ENCODE data around the gene PPP4C.

The PPP4C gene

GRCh38 chr16:30060346-30060745, 15.4 kb upstream of the PPP4C start:
- DNase-seq: no peak

DNA sequence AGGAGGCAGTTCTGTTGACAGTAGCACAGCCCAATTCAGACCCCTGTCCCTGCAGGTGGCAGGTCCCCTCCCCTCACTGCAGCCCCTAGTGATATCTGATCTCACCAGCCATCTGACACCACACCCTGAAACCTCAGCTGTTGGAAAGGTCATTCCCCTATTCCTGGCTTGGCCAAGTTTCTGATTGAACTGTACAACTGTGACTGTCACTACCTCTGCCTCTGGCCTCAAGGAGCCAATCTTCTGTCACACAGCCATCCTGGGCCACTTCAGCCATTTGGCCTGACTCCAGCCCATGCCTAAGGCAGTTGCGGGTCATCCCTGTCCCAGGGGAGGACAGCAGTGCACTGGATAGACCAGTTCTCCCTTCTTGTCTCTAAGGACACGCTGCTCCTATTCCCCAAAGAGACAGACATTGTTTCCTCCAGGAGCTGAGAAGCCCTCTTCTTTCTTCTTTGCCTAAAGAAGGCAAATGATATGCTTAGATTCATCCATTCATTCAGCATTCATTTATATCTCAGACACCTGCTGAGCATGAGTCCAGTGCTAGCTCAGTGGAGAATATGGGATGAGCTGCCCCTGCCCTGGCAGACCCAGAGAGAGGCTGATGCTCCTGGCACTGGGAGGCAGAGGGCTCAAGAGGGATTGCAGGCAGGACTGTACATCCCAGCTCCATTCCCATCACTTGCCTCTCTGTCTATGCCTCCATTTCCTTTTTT, 14.8 kb upstream of the PPP4C start:
- no peak for DNase-seq

GRCh38 chr16:30063278-30063892, 12.4 kb upstream of the PPP4C start:
- DNase-seq: no peak

DNA sequence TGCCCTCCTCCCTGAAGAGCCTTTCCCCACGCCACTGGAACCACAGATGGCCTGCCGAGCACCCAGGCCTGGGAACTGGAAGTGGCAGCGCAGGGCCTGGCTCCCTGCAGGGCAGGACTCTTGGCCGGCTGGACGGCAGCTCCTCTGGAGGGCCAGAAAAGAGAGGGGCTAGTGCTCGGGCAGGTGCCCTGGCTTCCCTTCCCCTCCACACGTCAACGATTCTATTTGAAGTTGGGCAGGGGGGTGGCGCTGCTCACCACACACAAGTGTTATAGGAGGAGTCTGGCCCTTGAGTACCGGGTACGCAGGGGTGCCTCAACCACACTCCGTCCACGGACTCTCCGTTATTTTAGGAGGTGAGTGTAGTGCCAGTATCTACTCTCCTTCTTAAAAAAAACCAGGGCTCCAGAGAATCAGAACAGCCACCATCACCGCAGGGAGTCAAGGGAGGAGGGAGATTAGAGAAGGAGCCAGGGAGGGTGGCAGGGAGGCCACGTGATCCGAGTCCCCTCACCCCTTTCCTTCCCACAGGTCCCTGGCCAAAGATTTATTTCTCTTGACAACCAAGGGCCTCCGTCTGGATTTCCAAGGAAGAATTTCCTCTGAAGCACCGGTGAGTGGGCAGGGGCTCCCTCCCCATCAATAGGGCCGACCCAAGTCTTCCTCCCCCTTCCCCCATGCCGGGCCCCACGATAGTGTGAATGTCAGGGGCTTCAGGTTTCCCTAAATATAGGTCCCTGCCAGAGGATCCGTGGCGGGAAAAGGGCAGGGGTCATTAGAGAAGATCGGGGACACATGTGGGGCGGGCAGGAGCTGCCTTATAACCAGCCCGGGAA, 11.7 kb upstream of the PPP4C start:
- DNase-seq: peak in 3 of 4 experiments; percentile 33 to 61 (median 46)

- DNase-seq: no peak
Measured at GRCh38 chr16:30064729-30065101, 11.1 kb upstream of the PPP4C start.

GRCh38 chr16:30065102-30065942, 10.5 kb upstream of the PPP4C start, which contains the start of gene ALDOA:
TSS of gene ALDOA (plus strand) at chr16:30065760. CDS start at chr16:30066898, 1,138 bp downstream.
- peak; percentile 82 to 92 (median 86) for DNase-seq

GRCh38 chr16:30065943-30066760, 9.6 kb upstream of the PPP4C start:
- DNase-seq: no peak

GRCh38 chr16:30066761-30067583, 8.8 kb upstream of the PPP4C start:
- no peak for DNase-seq

GRCh38 chr16:30067584-30067916, 8.2 kb upstream of the PPP4C start:
- DNase-seq: no peak

- no peak for DNase-seq
Measured at GRCh38 chr16:30068333-30068732, 7.5 kb upstream of the PPP4C start.

DNA sequence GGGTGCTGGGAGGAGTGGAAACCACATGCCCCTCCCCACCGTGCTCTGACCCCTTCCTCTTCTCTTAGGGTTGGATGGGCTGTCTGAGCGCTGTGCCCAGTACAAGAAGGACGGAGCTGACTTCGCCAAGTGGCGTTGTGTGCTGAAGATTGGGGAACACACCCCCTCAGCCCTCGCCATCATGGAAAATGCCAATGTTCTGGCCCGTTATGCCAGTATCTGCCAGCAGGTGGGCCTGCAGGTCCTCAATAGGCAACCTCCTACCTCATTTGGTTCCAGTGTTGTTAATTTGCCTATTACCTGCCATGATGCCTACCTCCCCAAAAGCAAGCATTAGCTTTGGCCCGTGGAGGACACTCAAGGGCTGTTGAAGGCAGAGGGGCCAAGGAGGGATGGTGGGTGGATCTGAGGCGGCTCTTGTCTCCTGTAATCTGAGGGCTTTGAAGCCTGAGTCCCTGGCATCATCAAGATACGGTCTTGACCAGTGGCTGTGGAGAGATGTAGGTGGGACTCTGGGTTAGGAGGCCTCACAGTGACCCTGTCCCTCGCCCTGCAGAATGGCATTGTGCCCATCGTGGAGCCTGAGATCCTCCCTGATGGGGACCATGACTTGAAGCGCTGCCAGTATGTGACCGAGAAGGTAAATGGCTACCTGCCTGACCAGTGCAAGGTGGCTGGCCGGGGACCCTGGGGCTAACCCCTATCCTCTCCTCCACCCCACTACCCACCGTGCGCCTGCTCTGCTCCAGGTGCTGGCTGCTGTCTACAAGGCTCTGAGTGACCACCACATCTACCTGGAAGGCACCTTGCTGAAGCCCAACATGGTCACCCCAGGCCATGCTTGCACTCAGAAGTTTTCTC, 6.8 kb upstream of the PPP4C start:
- peak in 3 of 4 experiments; percentile 23 to 46 (median 29) for DNase-seq

DNA sequence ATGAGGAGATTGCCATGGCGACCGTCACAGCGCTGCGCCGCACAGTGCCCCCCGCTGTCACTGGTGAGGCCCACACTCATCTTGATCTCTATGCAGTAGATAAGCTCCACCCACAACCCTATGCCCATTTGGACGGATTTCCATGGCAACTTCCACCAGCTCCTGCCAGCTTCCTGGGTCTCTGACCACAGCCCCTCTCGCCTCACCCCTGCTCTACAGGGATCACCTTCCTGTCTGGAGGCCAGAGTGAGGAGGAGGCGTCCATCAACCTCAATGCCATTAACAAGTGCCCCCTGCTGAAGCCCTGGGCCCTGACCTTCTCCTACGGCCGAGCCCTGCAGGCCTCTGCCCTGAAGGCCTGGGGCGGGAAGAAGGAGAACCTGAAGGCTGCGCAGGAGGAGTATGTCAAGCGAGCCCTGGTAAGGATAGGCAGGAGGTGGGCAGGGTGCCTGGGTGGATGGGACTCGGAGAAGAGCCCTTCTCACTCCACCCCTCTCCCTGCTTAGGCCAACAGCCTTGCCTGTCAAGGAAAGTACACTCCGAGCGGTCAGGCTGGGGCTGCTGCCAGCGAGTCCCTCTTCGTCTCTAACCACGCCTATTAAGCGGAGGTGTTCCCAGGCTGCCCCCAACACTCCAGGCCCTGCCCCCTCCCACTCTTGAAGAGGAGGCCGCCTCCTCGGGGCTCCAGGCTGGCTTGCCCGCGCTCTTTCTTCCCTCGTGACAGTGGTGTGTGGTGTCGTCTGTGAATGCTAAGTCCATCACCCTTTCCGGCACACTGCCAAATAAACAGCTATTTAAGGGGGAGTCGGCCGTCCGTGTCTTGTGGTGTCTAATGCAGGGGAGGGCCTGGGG, 6.0 kb upstream of the PPP4C start:
- DNase-seq: no peak

DNA sequence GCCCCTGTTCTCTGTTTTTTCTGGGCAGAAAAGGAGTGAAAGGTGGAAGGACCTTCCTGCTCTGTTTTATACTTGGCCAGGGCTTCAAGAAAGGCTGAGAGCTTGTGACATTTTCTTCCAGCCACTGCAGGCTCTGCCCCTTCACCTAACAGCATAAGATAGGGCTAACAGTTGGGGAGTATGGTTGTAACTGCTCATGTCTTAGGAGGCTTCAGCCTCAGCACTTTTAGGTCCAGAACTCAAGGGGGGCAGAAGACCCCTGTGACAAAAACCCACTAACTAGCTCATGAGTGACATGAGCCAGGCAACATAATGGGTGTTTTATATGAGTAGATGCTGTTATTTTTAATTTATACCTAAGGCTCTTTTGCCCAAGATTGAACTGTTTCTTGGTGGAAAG, 5.3 kb upstream of the PPP4C start:
- no peak for DNase-seq

- no peak for DNase-seq
Measured at GRCh38 chr16:30076276-30076791, 540 bp downstream of the PPP4C start.

DNA sequence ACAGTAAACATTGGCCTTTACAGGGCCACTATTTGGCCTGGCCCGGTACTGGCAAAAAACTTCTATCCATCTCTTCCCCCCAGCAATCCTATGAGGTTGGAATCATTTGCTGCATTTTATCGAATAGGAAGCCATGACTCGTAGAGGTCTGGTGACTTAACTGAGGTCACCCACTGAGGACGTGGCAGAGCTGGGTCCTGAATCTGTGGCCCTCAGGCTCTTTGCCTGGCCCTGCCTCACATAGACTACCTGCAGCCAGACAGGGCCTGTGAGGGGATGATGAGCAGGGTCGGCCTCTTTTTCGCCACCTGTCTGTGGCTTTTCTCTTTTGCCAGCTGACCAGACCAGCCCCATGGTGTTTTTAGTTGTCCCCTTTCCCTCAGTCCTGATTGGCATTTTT, 1.9 kb downstream of the PPP4C start:
- no peak for DNase-seq

DNA sequence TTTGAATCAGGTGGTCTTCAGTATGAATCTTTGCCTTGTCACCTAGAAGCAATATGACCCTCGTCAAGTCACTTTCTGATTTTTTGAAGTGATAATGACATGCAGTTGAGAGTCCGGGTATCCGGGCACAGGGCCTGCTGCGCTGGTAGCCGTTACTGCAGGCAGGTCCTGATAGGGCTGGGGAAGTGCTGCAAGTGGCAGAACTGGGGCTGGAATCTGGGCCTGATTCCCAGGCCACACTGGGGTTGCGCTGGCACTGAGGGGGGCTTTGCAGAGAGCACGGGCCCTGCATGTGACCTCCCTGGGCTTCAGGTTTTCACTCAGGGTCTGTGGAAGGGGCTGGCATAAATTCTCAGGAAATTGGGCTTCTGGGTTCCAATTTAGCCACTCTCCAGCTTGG, 3.0 kb downstream of the PPP4C start:
- no peak for DNase-seq

GRCh38 chr16:30079480-30079879, 3.7 kb downstream of the PPP4C start:
- DNase-seq: no peak

GRCh38 chr16:30082545-30083090, 6.8 kb downstream of the PPP4C start:
- no peak for DNase-seq
